Right renal cortex interstitium (tissue), 3 donors: Measurements from ENCODE around the gene SLC7A8. TPM values are rescaled to one million over a fixed set of nuclear protein-coding genes. Genes with fewer than 3 reads are reported as not detected.
"Not testable (repeated sequence)": the region's sequence is repeated elsewhere in the genome, so short reads cannot be mapped to it uniquely, and the experiment has no call there.

ENCODE experiments used
- DNase-seq, 3 donors: peaks; one replicate each; pipeline ENCODE4 v3.0.0-alpha.2; 2013; ENCODE audit warnings: low read depth in 3 of 3, low spot score in 2 of 3
- polyA plus RNA-seq, 3 donors: library from polyadenylated mRNA; unstranded; fragments of 120-200 nt; gene quantifications; one replicate each; pipeline ENCODE4 v1.2.1, GENCODE V29; 2013; ENCODE audit not compliant: insufficient read length in 3 of 3

The SLC7A8 gene
- polyA plus RNA-seq, 3 donors: 83.4 to 94.0 (median 86.9) TPM

DNA sequence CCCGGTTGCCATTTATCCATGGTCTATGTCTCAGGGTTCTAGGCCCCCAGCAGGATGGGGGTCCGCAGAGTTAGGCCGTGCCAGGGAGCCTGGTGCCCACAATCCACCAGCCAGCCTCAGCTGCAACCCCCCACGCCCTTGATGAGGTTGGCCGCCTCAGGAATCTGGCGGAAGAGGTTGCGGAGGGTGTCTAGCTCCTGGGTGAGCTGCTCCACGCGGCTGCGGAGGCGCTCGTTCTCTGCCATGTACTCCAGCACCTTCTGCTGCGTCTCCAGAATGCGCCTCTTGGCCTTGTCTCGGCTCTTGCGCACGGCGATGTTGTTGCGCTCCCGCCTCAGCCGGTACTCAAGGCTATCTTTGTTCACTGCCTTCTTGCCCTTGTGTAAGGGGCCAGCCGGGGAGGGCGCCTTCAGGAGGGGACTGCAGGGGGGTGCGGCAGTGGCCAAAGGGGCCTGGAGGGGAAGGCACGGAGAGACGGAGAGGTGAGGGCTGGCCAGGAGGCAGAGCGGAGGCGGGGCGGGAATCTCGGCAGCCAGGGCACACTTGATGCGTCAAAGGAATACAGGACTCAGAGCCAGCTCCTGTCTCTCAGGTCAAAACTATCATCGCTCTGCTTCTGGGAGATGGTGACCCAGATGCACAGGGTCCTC lies 66.0 kb downstream of the SLC7A8 start:
- no peak for DNase-seq

GRCh38 chr14:23115918-23116317 lies 67.5 kb downstream of the SLC7A8 start:
- no peak for DNase-seq

GRCh38 chr14:23115039-23115731 lies 68.3 kb downstream of the SLC7A8 start:
- DNase-seq: no peak

- no peak for DNase-seq
Observed at GRCh38 chr14:23114669-23115038, 68.8 kb downstream of the SLC7A8 start.

DNA sequence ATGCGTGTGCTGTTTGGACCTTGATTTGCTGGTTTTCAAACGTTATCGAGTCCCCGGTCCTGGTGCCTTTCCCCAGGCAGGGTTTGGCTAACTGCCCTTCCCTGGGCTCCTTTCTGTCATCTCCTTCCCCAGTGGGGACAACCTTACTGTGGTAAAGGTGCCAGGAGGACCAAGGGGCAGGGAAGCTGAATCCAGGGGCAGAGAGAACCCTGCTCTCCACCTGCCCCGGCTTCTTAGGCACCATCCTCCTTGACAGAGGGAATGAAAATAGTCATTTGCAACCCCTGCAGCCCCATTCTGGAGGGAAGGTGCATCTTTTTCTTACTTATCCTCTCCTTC lies 69.4 kb downstream of the SLC7A8 start:
- no peak for DNase-seq

GRCh38 chr14:23113431-23114119 lies 69.9 kb downstream of the SLC7A8 start:
- DNase-seq: no peak

GRCh38 chr14:23112359-23113178 lies 70.9 kb downstream of the SLC7A8 start:
- DNase-seq: no peak

DNA sequence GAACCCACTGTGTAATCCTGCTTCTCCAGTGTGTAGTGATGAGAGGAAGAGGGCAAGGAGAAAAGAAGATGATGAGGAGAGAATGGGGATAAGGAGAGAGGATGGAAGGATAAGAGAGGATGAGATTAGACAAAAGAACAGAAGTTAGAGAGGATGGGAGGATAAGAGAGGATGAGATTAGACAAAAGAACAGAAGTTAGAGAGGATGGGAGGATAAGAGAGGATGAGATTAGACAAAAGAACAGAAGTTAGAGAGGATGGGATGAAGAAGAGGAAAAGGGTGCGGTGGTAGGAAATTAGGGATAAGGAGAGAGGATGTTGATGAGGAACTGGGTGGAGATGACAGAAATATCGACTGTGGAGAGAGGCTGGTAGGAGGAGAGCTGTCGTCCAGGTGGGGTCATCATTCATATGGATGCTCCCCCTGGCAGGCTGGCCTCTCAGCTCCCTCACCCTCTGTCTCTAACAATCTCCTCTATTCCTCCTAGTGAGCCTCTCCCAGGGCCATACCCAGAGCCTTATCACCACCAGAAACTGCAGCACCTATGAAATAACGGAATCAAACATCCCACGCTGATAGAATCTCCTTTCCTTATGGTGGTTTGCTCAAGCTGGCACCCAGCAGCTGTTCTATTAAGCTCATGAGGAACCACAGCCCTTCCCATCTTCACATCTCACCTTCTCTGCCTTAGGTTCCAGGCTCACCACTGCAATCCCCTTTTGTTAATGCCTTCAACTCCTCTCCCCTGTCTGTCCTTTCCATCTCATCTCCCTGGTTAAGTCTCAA lies 72.7 kb downstream of the SLC7A8 start:
- DNase-seq: no peak

DNA sequence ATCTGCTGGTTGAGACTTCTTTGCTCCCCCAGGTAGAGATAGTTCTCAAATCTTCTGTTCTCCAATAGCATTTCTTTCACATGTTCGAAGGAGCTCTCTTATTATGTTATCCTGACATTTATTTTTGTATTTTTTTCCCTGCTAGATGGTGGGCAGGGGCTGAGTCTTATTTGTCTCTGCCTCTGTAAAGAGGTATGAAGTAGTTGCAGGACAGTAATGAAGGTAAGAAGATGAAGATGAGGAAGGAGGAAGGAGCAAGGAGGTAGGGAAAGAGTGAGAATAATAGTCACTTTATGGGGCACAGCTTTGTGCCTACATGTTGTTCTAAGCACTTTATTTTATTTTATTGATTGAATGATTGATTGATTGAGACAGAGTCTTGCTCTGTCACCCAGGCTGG lies 73.7 kb downstream of the SLC7A8 start:
- no peak for DNase-seq

- DNase-seq: not testable (repeated sequence)
Observed at GRCh38 chr14:23108169-23108568, 75.3 kb downstream of the SLC7A8 start.

GRCh38 chr14:23107620-23108019 lies 75.8 kb downstream of the SLC7A8 start:
- not testable (repeated sequence) for DNase-seq

GRCh38 chr14:23106747-23107045 lies 76.8 kb downstream of the SLC7A8 start:
- no peak for DNase-seq

GRCh38 chr14:23105348-23105824 lies 78.1 kb downstream of the SLC7A8 start:
- no peak for DNase-seq

- DNase-seq: no peak
Observed at GRCh38 chr14:23104591-23105347, 78.7 kb downstream of the SLC7A8 start, which contains the start of gene CIROP. Gene CIROP (minus strand): TSS chr14:23104989. CDS start chr14:23104920, 69 bp downstream.

- DNase-seq: no peak
Observed at GRCh38 chr14:23104070-23104590, 79.3 kb downstream of the SLC7A8 start.

DNA sequence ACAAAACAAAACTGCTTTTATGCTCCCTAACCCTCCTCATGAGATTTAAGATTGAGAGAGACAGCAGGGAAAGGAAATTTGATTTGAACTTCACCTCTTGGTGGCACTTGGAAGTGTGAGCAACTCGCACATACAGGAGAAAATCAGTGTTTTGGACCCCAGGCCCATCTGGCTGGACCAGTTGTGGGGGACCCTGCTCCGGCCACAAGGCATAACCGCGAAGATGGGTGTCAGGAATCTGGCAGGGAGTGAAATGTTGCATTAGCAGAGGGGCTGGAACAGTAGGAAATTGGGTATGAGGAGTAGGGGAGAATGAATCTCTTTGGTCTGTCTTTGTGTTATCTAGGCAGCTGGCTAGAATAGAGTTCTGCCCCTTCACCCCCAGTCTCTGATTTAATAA lies 79.9 kb downstream of the SLC7A8 start:
- DNase-seq: no peak

DNA sequence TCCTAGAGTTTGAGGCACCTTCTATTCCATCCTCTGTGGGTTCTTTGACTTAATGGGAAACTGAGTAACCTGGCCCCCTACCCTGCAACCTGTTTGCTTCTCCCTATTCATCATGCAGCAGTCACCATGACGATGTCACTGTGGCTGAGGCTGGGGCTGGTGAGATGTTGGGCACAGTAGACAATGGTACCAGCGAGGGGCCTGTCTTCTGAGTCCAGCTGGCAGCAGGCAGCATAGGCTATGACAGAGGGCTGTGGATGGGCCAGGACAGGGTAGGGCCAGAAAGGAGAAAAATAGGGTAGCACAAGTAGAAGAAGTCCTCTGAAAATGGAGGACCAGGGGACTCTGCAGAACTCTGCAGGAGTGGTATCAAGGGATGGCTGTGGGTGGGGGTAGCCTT lies 80.7 kb downstream of the SLC7A8 start:
- no peak for DNase-seq

- no peak for DNase-seq
Observed at GRCh38 chr14:23101986-23102625, 81.4 kb downstream of the SLC7A8 start.
